ENCODE results near the gene ASZ1. TPM values are rescaled to one million over a fixed set of nuclear protein-coding genes. Genes with fewer than 3 reads are reported as not detected.
"Not testable (repeated sequence)": the region's sequence is repeated elsewhere in the genome, so short reads cannot be mapped to it uniquely, and the experiment has no call there.

Gene ASZ1
- total RNA-seq, 1 donor from 2014 or later = not detected

DNA sequence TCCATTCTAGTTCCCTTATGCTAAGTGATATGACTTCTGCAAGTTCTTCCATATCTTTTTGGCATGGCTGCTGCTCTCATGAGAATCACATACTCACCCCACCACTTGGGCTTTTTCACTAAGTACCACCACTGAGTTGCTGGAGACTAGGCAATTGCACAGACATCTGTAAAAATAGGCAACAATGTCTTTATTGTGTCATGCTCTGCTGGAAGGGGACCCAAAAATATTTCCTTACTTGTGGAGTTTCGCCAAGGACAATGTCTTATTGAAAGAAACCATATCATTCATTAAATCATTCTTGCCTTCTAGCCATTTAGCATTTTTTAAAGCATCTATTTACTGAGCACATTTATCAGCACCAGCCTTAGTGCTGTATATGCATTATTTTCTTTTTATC is 17.4 kb upstream of the ASZ1 start:
- Histone ChIP-seq H3K27me3 (no peaks in the 10 kb centered on the region), H3K4me1 (no peaks in the 10 kb centered on the region), H3K4me3 (no peak overlapping the region), H3K36me3 (no peaks in the 10 kb centered on the region), H3K27ac (no peak overlapping the region), H3K9me3 (no peaks in the 10 kb centered on the region)
- TF ChIP-seq POLR2AphosphoS5 (IDR thresholded peaks at IDR 0.05; ENCODE audit: insufficient read depth in 1 of 2, low read depth in 1 of 2) = no peak
- no peak for DNase-seq (ENCODE audit: extremely low spot score in 2 of 2)
- intact Hi-C loops (cut with DNase I) = no loop called here

DNA sequence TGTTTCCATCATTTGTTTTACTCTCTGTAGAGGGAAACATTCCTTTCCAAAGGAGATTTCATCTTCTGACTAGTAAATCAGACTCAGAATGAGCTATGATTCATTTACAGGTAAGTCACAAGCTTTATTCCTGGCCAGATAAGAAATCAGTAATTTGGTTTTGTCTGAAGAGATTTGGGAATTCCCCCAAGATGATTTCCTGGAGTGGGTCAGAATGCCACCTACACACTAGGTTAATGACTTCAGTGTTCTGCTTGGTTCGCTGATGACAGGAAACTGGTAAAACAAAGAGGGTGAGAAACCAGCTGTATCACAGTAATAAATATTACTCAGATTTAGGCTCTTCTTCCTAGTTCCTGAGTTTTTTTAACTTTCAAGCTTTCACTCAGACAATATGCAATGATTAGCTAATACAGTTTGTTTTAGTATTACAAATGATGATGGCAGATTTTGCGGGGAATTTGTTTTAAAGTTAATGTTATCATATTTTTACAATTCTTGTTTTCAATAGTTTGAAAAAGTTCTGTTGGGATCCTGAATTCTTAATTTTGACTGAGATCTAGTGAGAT is 8.3 kb upstream of the ASZ1 start:
- no peaks in the 10 kb centered on the region for H3K9me3 ChIP-seq
- intact Hi-C loops (cut with DNase I) = no loop called here
- no peaks in the 10 kb centered on the region for H3K4me1 ChIP-seq
- H3K4me3 ChIP-seq = no peak overlapping the region
- H3K27ac ChIP-seq = no peak overlapping the region
- no peaks in the 10 kb centered on the region for H3K36me3 ChIP-seq
- TF ChIP-seq POLR2A (IDR thresholded peaks at IDR 0.05) (no peak), POLR2AphosphoS5 (IDR thresholded peaks at IDR 0.05; ENCODE audit: insufficient read depth in 1 of 2, low read depth in 1 of 2) (no peak)
- TF ChIP-seq, protein P1, sequence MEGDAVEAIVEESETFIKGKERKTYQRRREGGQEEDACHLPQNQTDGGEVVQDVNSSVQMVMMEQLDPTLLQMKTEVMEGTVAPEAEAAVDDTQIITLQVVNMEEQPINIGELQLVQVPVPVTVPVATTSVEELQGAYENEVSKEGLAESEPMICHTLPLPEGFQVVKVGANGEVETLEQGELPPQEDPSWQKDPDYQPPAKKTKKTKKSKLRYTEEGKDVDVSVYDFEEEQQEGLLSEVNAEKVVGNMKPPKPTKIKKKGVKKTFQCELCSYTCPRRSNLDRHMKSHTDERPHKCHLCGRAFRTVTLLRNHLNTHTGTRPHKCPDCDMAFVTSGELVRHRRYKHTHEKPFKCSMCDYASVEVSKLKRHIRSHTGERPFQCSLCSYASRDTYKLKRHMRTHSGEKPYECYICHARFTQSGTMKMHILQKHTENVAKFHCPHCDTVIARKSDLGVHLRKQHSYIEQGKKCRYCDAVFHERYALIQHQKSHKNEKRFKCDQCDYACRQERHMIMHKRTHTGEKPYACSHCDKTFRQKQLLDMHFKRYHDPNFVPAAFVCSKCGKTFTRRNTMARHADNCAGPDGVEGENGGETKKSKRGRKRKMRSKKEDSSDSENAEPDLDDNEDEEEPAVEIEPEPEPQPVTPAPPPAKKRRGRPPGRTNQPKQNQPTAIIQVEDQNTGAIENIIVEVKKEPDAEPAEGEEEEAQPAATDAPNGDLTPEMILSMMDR (IDR thresholded peaks at IDR 0.05) = no peak
- no peaks in the 10 kb centered on the region for H3K27me3 ChIP-seq
- no peak for DNase-seq (ENCODE audit: extremely low spot score in 2 of 2)

DNA sequence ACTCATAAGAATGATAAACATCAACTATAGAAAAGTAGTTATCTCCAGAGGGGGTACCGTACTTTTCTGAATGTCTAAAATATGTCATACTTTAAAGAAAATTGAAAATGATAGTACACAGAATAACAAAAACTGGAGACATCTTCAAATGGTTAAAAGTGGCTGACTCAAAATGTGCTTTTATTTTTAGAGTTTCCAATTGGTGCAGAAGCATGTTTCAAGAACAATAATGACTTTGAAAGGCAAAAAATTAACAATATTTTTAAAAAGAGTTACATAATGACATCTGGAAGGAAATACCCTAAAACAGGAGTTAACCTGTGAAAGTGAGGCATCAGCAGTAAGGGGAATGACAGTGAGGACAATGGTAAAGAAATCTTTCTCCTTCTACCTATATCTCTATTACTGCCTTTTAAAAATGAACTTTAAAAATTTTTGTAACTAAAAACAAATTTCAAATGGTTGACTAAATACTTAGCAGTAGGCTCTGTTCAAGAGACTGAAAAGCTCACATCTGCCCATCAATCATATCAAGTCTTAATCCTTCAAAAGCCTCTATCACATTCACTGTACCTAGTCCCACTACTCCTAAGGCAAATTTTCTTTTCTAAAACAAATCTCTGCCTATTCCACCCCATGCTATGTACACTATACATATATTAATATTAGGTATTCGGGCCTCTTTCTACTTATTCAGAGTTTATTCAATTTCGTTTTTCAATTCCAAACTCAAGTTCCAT is 3.0 kb downstream of the ASZ1 start:
- Histone ChIP-seq H3K4me3 (no peak overlapping the region), H3K9me3 (no peaks in the 10 kb centered on the region), H3K4me1 (no peaks in the 10 kb centered on the region), H3K27ac (no peak overlapping the region), H3K36me3 (no peaks in the 10 kb centered on the region), H3K27me3 (no peaks in the 10 kb centered on the region)
- intact Hi-C loops (cut with DNase I) = no loop called here
- TF ChIP-seq POLR2AphosphoS5 (IDR thresholded peaks at IDR 0.05; ENCODE audit: insufficient read depth in 1 of 2, low read depth in 1 of 2) (no peak), POLR2A (IDR thresholded peaks at IDR 0.05) (no peak)
- TF ChIP-seq, protein P1 (IDR thresholded peaks at IDR 0.05) = no peak
- no peak for DNase-seq (ENCODE audit: extremely low spot score in 2 of 2)

DNA sequence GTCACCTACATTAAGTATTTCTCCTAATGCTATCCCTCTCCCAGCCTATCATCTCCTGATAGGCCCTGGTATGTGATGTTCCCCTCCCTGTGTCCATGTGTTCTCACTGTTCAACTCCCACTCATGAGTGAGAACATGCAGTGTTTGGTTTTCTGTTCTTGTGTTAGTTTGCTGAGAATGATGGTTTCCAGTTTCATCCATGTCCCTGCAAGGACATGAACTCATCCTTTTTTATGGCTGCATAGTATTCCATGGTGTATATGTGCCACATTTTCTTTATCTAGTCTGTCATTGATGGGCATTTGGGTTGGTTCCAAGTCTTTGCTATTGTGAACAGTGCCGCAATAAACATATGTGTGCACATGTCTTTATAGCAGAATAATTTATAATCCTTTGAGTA is 12.7 kb downstream of the ASZ1 start:
- H3K36me3 ChIP-seq; H3K4me3 ChIP-seq; H3K27ac ChIP-seq; H3K9me3 ChIP-seq; H3K4me1 ChIP-seq; intact Hi-C loops (cut with DNase I); H3K27me3 ChIP-seq; DNase-seq (ENCODE audit: extremely low spot score in 2 of 2): not testable (repeated sequence)

DNA sequence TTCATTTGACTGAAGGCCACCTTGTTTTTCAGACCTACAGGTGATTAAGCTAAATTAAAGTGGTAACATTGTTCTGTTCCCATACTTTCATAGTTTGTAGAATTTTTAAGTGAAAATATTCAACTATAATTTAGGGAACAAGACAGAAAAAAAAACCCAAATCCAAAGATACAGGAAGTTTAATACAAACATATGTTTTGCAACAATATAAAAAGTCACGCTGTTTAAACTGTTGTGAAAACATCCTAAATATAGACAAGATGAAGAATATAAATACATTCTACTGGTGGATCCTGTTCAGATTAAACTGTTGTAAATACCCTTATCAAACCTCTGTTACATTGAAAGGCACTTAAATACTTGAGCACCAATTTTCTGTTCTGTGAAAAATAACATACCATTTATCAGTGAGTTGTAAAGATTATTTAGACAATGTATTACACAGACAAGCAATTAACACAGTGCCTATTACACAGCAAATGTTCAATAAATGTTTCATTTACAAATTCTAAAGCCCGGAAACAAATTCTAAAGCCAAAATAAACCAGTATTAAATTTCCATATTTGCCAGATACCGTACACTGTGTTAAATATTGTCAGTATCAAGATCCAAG is 14.2 kb downstream of the ASZ1 start:
- H3K4me1 ChIP-seq = no peaks in the 10 kb centered on the region
- no peak overlapping the region for H3K4me3 ChIP-seq
- H3K27me3 ChIP-seq = no peaks in the 10 kb centered on the region
- no peak overlapping the region for H3K27ac ChIP-seq
- intact Hi-C loops (cut with DNase I) = no loop called here
- no peaks in the 10 kb centered on the region for H3K36me3 ChIP-seq
- no peak for TF ChIP-seq POLR2A (IDR thresholded peaks at IDR 0.05)
- TF ChIP-seq, protein P1 (IDR thresholded peaks at IDR 0.05) = no peak
- TF ChIP-seq POLR2AphosphoS5 (IDR thresholded peaks at IDR 0.05; ENCODE audit: insufficient read depth in 1 of 2, low read depth in 1 of 2) = no peak
- no peak for DNase-seq (ENCODE audit: extremely low spot score in 2 of 2)
- no peaks in the 10 kb centered on the region for H3K9me3 ChIP-seq

DNA sequence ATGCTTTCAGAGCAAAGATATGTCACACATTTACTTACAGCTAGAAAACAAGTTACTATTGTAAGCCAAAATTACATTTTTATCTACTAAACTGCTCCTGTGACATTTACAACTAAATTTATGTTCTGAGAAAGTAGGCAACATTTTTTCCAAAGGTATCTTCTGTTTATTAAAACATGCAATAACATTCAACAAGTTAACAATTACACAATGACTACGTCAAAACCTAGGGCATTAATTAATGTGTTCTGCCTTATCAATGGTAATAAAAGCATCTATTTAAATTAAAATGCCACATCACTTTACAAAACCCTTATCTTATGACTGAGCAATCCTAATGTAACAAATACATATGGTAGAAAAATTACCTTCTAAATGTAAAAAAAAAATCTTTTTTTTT is 14.9 kb downstream of the ASZ1 start:
- Histone ChIP-seq H3K4me3 (no peak overlapping the region), H3K27me3 (no peaks in the 10 kb centered on the region), H3K9me3 (no peaks in the 10 kb centered on the region), H3K27ac (no peak overlapping the region), H3K4me1 (no peaks in the 10 kb centered on the region), H3K36me3 (no peaks in the 10 kb centered on the region)
- no peak for DNase-seq (ENCODE audit: extremely low spot score in 2 of 2)
- intact Hi-C loops (cut with DNase I) = no loop called here
- TF ChIP-seq POLR2AphosphoS5 (IDR thresholded peaks at IDR 0.05; ENCODE audit: insufficient read depth in 1 of 2, low read depth in 1 of 2) (no peak), POLR2A (IDR thresholded peaks at IDR 0.05) (no peak)
- TF ChIP-seq, protein P1 (IDR thresholded peaks at IDR 0.05) = no peak

All from vagina (tissue), 2 donors.